LNCaP clone FGC (cell line): ENCODE data around the gene NDUFV2.
A peak's percentile ranks its signal among the peaks of the same experiment; 100 is the strongest.

ENCODE experiments used
- DNase-seq: peaks from one replicate; pipeline ENCODE4 v3.0.0-alpha.2; 2011; ENCODE audit warnings: low read depth
- H3K4me3 ChIP-seq: 2 replicates; pipeline ENCODE4 v1.5.1; 2011; ENCODE audit warnings: mild to moderate bottlenecking, low read depth, low read length, control low read depth
- TF ChIP-seq, protein P1 (sequence below): IDR thresholded peaks from 2 replicates; pipeline ENCODE4 v1.5.1; 2012; ENCODE audit warnings: mild to moderate bottlenecking; ENCODE audit not compliant: control insufficient read depth, insufficient read depth; ENCODE audit errors: extremely low read depth

Gene NDUFV2

GRCh38 chr18:9095297-9096006 lies 7.0 kb upstream of the NDUFV2 start:
- TF ChIP-seq, protein P1, sequence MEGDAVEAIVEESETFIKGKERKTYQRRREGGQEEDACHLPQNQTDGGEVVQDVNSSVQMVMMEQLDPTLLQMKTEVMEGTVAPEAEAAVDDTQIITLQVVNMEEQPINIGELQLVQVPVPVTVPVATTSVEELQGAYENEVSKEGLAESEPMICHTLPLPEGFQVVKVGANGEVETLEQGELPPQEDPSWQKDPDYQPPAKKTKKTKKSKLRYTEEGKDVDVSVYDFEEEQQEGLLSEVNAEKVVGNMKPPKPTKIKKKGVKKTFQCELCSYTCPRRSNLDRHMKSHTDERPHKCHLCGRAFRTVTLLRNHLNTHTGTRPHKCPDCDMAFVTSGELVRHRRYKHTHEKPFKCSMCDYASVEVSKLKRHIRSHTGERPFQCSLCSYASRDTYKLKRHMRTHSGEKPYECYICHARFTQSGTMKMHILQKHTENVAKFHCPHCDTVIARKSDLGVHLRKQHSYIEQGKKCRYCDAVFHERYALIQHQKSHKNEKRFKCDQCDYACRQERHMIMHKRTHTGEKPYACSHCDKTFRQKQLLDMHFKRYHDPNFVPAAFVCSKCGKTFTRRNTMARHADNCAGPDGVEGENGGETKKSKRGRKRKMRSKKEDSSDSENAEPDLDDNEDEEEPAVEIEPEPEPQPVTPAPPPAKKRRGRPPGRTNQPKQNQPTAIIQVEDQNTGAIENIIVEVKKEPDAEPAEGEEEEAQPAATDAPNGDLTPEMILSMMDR: no peak
- no peak for DNase-seq
- H3K4me3 ChIP-seq: no peak overlapping the region

- DNase-seq: no peak
Observed at GRCh38 chr18:9096007-9096371, 6.5 kb upstream of the NDUFV2 start.

GRCh38 chr18:9096685-9097084 lies 5.8 kb upstream of the NDUFV2 start:
- no peak for DNase-seq
- TF ChIP-seq, protein P1: no peak
- no peak overlapping the region for H3K4me3 ChIP-seq

More at GRCh38 chr18:9096007-9096371, 6.5 kb upstream of the NDUFV2 start:
- TF ChIP-seq, protein P1: no peak
- no peak overlapping the region for H3K4me3 ChIP-seq

DNA sequence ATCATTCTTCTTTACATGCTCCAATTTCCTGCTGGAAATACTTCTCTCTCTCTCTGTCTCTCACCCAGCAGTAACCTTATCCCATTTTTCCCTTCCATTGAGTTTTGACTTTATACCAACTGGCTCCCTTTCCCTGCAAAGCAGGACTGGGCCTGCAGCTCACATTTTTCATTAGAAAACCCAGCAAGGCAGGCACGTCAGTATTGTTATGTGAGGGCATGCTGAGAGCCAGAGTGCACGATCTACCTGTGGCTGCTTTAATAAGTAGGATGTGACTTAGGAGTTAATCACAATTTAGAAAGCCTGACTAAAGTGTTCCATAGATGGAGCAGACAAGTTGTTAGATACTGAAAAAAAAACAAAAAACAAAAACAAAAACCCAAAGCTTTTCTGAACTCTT lies 5.2 kb upstream of the NDUFV2 start:
- no peak for DNase-seq

DNA sequence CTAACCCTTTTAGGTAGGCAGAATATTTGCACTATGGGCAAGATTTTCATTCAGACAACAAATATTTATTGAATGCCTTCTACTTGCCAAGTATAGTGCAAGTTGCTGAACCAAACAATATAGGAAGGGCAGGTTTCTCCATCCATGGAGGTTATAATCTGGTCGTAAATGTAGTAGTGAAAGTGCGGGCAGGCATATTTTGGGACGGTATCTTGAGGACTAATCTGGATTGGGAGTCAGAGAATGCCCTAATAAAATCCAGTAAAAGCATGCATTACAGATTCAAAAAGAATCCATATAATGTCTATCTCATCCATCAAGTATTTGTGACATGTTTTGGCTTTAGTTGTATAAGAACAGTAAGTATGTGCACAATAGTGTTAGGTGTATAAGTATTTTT lies 1.7 kb upstream of the NDUFV2 start:
- DNase-seq: no peak
- H3K4me3 ChIP-seq: no peak overlapping the region
- TF ChIP-seq, protein P1: no peak

More for the DNA sequence above, 5.2 kb upstream of the NDUFV2 start:
- TF ChIP-seq, protein P1: no peak
- no peak overlapping the region for H3K4me3 ChIP-seq

DNA sequence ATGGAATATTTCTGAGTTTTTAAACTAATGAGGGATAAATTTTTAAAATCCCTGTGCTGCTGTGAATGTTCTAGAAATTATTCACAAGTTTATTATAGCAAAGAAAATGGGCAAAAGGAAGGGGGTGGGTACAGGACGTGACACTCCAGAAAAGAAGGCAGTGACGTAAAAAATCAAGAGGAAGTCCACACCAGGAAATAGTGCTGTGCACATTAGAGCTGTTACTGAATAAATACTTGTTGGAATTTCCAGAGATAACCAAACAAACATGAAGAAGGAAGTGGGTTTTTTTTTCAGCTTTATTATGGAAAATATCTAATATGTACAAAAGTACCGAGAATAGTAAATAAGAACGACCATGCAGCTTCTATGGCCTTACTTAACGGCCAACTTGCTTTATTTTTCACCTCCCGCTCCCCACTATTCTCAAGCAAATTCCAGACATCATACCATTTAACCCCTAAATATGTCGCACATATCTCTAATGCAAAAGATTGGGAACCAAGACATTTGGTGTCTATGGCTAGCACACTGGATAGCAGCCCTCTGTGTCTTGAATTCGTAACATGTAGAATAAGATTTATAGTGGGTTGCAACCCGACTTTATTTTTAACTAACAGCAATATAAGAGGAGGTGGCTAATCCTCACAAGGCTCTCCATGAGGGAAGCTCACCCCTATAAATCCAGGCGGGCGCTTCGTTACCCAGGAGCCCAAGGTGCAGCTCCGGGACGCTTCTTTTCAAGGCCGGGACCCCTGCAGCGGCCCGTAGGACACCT lies 580 bp upstream of the NDUFV2 start:
- H3K4me3 ChIP-seq: peak overlapping the region; percentile 82
- TF ChIP-seq, protein P1: no peak
- no peak for DNase-seq
